Inflammatory macrophage treated with lipopolysaccharide for 4 hours (primary cell): ENCODE results near the gene SRCIN1.

ENCODE experiments used
- DNase-seq: peaks from one replicate; pipeline ENCODE4 v3.0.0-alpha.2; 2020

The SRCIN1 gene

GRCh38 chr17:38560503-38561318, 45.0 kb downstream of the SRCIN1 start:
- DNase-seq = no peak

- no peak for DNase-seq
These were observed 45.9 kb downstream of the SRCIN1 start for GRCh38 chr17:38559880-38560230.

GRCh38 chr17:38559051-38559879, 46.5 kb downstream of the SRCIN1 start:
- peak; percentile 85 for DNase-seq

- no peak for DNase-seq
These were observed 47.1 kb downstream of the SRCIN1 start for GRCh38 chr17:38558728-38559050.

GRCh38 chr17:38557836-38558727, 47.7 kb downstream of the SRCIN1 start:
- DNase-seq = peak; percentile 91

- DNase-seq = no peak
These were observed 48.4 kb downstream of the SRCIN1 start for GRCh38 chr17:38557396-38557795.

GRCh38 chr17:38556239-38556638, 49.5 kb downstream of the SRCIN1 start:
- peak; percentile 58 for DNase-seq

- no peak for DNase-seq
These were observed 51.1 kb downstream of the SRCIN1 start for GRCh38 chr17:38554430-38555350.

GRCh38 chr17:38552343-38552742, 53.4 kb downstream of the SRCIN1 start:
- no peak for DNase-seq

- DNase-seq = no peak
These were observed 54.6 kb downstream of the SRCIN1 start for GRCh38 chr17:38551121-38551520.

GRCh38 chr17:38550661-38551060, 55.1 kb downstream of the SRCIN1 start:
- no peak for DNase-seq

GRCh38 chr17:38549285-38549684, 56.5 kb downstream of the SRCIN1 start:
- no peak for DNase-seq

- peak; percentile 18 for DNase-seq
These were observed 58.3 kb downstream of the SRCIN1 start for GRCh38 chr17:38547444-38547843.

GRCh38 chr17:38546396-38546795, 59.4 kb downstream of the SRCIN1 start:
- no peak for DNase-seq

- DNase-seq = no peak
These were observed 60.1 kb downstream of the SRCIN1 start for GRCh38 chr17:38545531-38546225.

GRCh38 chr17:38544839-38545209, 60.9 kb downstream of the SRCIN1 start:
- no peak for DNase-seq

- DNase-seq = no peak
These were observed 61.4 kb downstream of the SRCIN1 start for GRCh38 chr17:38544175-38544838.

- DNase-seq = no peak
These were observed 62.2 kb downstream of the SRCIN1 start for GRCh38 chr17:38543403-38544174.

GRCh38 chr17:38542286-38542685, 63.5 kb downstream of the SRCIN1 start:
- DNase-seq = no peak

GRCh38 chr17:38541281-38541680, 64.5 kb downstream of the SRCIN1 start:
- DNase-seq = no peak
